Caco-2 (cell line): ENCODE measurements around the gene DDX39A. TPM values are rescaled to one million over a fixed set of nuclear protein-coding genes. Genes with fewer than 3 reads are reported as not detected.
A peak's percentile ranks its signal among the peaks of the same experiment; 100 is the strongest.

Experiments used
- BruUV-seq: library from RNA; stranded (reverse); fragments of 400-500 nt; replicated peaks from 2 replicates; lab custom pipeline; 2021; lab: Mats Ljungman, UMichigan
- CTCF ChIA-PET: fragments of 300-600 bp; sonication (Branson Sonifier 250); formaldehyde crosslinking; loops from one replicate; lab custom pipeline; 2022; ENCODE audit warnings: antibody characterized with exemption; lab: Charles Lee
- POLR2A ChIA-PET: fragments of 300-600 bp; sonication (Branson Sonifier 250); formaldehyde crosslinking; loops from one replicate; lab custom pipeline; 2022; ENCODE audit warnings: antibody characterized with exemption; lab: Charles Lee
- DNase-seq, 2 experiments: peaks; one replicate each; pipeline versions ENCODE4 v3.0.0 to v3.0.0-alpha.2; 2020 to 2022
- H3K27me3 ChIP-seq: replicated peaks from 2 replicates; pipeline ENCODE4 v1.6.0; 2011; ENCODE audit warnings: low read length; ENCODE audit not compliant: control insufficient read depth, insufficient read depth
- H3K36me3 ChIP-seq: 2 replicates; pipeline ENCODE4 v1.5.1; 2011; ENCODE audit warnings: low read length; ENCODE audit not compliant: control insufficient read depth, insufficient read depth
- H3K4me1 ChIP-seq: fragments of 250-450 bp; sonication (Bioruptor Pico); 2 replicates; pipeline ENCODE4 v1.5.1; 2020; ENCODE audit warnings: mild to moderate bottlenecking
- H3K4me3 ChIP-seq: 2 replicates; pipeline ENCODE4 v1.5.1; 2011; ENCODE audit warnings: low read depth, mild to moderate bottlenecking, control low read depth, low read length
- H3K9me3 ChIP-seq: fragments of 250-450 bp; sonication (Bioruptor Pico); 2 replicates; pipeline ENCODE4 v1.5.1; 2020; ENCODE audit warnings: mild to moderate bottlenecking, moderate library complexity
- H3K27ac Mint-ChIP-seq: one replicate; pipeline ENCODE4 v1.8.0; 2022; ENCODE audit warnings: mixed read lengths; ENCODE audit not compliant: unreplicated experiment
- H3K27me3 Mint-ChIP-seq: one replicate; pipeline ENCODE4 v1.8.0; 2022; ENCODE audit warnings: mixed read lengths; ENCODE audit not compliant: insufficient read depth, unreplicated experiment
- H3K36me3 Mint-ChIP-seq: one replicate; pipeline ENCODE4 v1.8.0; 2022; ENCODE audit warnings: mild to moderate bottlenecking, mixed read lengths; ENCODE audit not compliant: insufficient read depth, unreplicated experiment
- H3K4me1 Mint-ChIP-seq: one replicate; pipeline ENCODE4 v1.8.0; 2022; ENCODE audit warnings: low read depth, mixed read lengths; ENCODE audit not compliant: unreplicated experiment
- H3K4me3 Mint-ChIP-seq: one replicate; pipeline ENCODE4 v1.8.0; 2022; ENCODE audit warnings: mild to moderate bottlenecking, moderate library complexity, mixed read lengths; ENCODE audit not compliant: unreplicated experiment
- H3K9me3 Mint-ChIP-seq: one replicate; pipeline ENCODE4 v1.8.0; 2022; ENCODE audit warnings: mixed read lengths; ENCODE audit not compliant: unreplicated experiment
- CTCF ChIP-seq, 2 experiments: fragments of 200-600 bp in 1 of 2; IDR thresholded peaks; 1 replicate in 1 of 2; 2 replicates in 1 of 2; pipeline versions ENCODE4 v1.5.1 to v1.8.0; 2011 to 2022; ENCODE audit warnings: antibody characterized with exemption in 1 of 2, control low read depth in 1 of 2, inconsistent platforms in 1 of 2, low read depth in 1 of 2, low read length in 1 of 2, mild to moderate bottlenecking in 1 of 2, moderate library complexity in 1 of 2; ENCODE audit not compliant: insufficient read depth in 1 of 2, severe bottlenecking in 1 of 2, unreplicated experiment in 1 of 2
- intact Hi-C: fragments of 100-400 bp; cut with micrococcal nuclease; formaldehyde crosslinking; loops from one replicate; pipeline ENCODE4 v1.10.0; 2022; ENCODE audit not compliant: unreplicated experiment
- total RNA-seq: library from RNA; stranded (reverse); gene quantifications from 2 replicates; pipeline ENCODE4 v1.2.3, GENCODE V29; 2022

DDX39A gene
- total RNA-seq, 1 experiment from 2014 or later: 118 TPM

GRCh38 chr19:14418856-14419105 is 360 bp downstream of the DDX39A start:
- POLR2A ChIA-PET: no interaction called here
- BruUV-seq: no TSS peak
- intact Hi-C loops: no loop called here

GRCh38 chr19:14416817-14417231 is 2.3 kb downstream of the DDX39A start:
- Histone ChIP-seq H3K27me3 (no peaks in the 10 kb centered on the region), H3K9me3 (no peaks in the 10 kb centered on the region), H3K36me3 (peaks cover 1% of the 10 kb centered on the region), H3K4me3 (no peak overlapping the region), H3K4me1 (0 out of 2 replicates have a peak, but pooled peaks cover 4% of the 10 kb centered on the region)
- Mint-ChIP-seq H3K36me3 (peaks cover 51% of the 10 kb centered on the region), H3K4me1 (peaks cover 14% of the 10 kb centered on the region), H3K4me3 (peak overlapping the region; percentile 67), H3K9me3 (no peaks in the 10 kb centered on the region), H3K27me3 (no peaks in the 10 kb centered on the region), H3K27ac (no peak overlapping the region)
- no peak for DNase-seq
- TF ChIP-seq CTCF (IDR thresholded peaks at IDR 0.05; ENCODE audit: insufficient read depth in 1 of 2, low read depth in 1 of 2, low read length in 1 of 2, severe bottlenecking in 1 of 2, unreplicated experiment in 1 of 2): no peak
- intact Hi-C loops: no loop called here
- BruUV-seq: no TSS peak
- ChIA-PET POLR2A (no interaction called here), CTCF (interaction anchor here (1.0 kb wide), 1 partner anchor 11 kb away, joined by 4 read pairs; no protein-coding TSS in a partner anchor)

More at GRCh38 chr19:14418856-14419105, 360 bp downstream of the DDX39A start:
- peaks cover 33% of the 10 kb centered on the region for H3K36me3 Mint-ChIP-seq
- H3K27me3 Mint-ChIP-seq: no peaks in the 10 kb centered on the region
- no peaks in the 10 kb centered on the region for H3K27me3 ChIP-seq
- peak in 1 of 2 experiments; percentile 86 for DNase-seq
- H3K4me3 ChIP-seq: peak overlapping the region; percentile 82
- CTCF ChIA-PET: no interaction called here
- no peaks in the 10 kb centered on the region for H3K9me3 ChIP-seq
- H3K4me3 Mint-ChIP-seq: peak overlapping the region; percentile 80
- H3K9me3 Mint-ChIP-seq: no peaks in the 10 kb centered on the region
- TF ChIP-seq CTCF (IDR thresholded peaks at IDR 0.05; ENCODE audit: insufficient read depth in 1 of 2, low read depth in 1 of 2, low read length in 1 of 2, severe bottlenecking in 1 of 2, unreplicated experiment in 1 of 2): no peak
- H3K27ac Mint-ChIP-seq: peak overlapping the region; percentile 82
- H3K4me1 Mint-ChIP-seq: peaks cover 14% of the 10 kb centered on the region
- 0 out of 2 replicates have a peak, but pooled peaks cover 4% of the 10 kb centered on the region for H3K4me1 ChIP-seq
- H3K36me3 ChIP-seq: no peaks in the 10 kb centered on the region; the same call in 1 of the 2 replicates

GRCh38 chr19:14414926-14415690 is 4.0 kb downstream of the DDX39A start:
- Mint-ChIP-seq H3K27ac (peak overlapping the region; percentile 69), H3K36me3 (peaks cover 68% of the 10 kb centered on the region), H3K4me1 (peaks cover 14% of the 10 kb centered on the region), H3K4me3 (no peak overlapping the region), H3K9me3 (no peaks in the 10 kb centered on the region), H3K27me3 (no peaks in the 10 kb centered on the region)
- H3K36me3 ChIP-seq: peaks cover 4% of the 10 kb centered on the region
- H3K4me1 ChIP-seq: 0 out of 2 replicates have a peak, but pooled peaks cover 4% of the 10 kb centered on the region
- ChIA-PET POLR2A (interaction anchor here (1.1 kb wide), 1 partner anchor 279 kb away, joined by 6 read pairs; the partner anchor contains the start of gene ASF1B), CTCF (no interaction called here)
- no peak for TF ChIP-seq CTCF (IDR thresholded peaks at IDR 0.05; ENCODE audit: insufficient read depth in 1 of 2, low read depth in 1 of 2, low read length in 1 of 2, severe bottlenecking in 1 of 2, unreplicated experiment in 1 of 2)
- intact Hi-C loops: no loop called here
- H3K9me3 ChIP-seq: no peaks in the 10 kb centered on the region
- BruUV-seq: no TSS peak
- H3K4me3 ChIP-seq: no peak overlapping the region
- no peaks in the 10 kb centered on the region for H3K27me3 ChIP-seq
- no peak for DNase-seq
